ENCODE results near the gene PPM1H.

The PPM1H gene

DNA sequence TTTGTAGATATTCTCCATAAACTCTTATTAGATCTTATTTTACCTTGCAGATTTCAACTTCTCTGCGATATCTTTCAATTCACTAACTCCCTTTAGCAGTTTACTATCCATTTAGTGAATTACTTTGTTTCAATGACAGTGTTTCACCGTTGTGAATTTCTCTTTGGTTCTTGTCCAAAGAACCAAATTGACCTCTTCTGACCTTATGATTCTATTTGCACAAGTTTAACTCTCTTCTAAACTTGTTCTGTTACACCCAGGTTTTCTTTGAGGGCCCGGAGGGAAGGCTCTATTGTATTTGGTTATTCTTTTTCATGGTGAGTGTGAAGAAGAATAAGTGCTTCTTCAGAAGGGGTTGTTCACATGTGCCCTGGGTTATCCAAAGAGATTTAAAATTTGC is 281.6 kb downstream of the PPM1H start:
- DNase-seq, result no peak
- no peak for TF ChIP-seq POLR2A (IDR thresholded peaks at IDR 0.05; ENCODE audit: low read length)

DNA sequence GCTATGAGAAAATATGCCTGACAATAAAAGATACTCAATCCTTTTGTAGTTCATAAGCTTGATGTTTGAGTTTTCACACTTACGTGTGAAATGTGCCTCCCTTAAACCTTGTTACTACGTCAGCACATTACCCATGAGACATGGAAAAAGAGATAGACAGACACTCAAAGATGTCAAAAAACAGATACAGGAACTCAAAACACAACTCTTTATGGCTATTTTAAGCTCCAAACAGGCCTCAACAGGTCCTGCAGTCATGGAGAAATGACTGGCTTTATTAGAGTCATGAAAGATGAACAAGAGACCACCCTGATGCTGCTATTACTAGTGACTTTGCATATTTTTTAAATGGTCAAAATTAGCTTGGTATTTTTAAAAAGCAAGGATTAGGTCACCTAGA is 283.8 kb downstream of the PPM1H start:
- no peak for DNase-seq
- no peak for TF ChIP-seq GATA1 (IDR thresholded peaks at IDR 0.05; ENCODE audit: low read depth, low read length)
- no peak for TF ChIP-seq POLR2A (IDR thresholded peaks at IDR 0.05; ENCODE audit: low read length)

DNA sequence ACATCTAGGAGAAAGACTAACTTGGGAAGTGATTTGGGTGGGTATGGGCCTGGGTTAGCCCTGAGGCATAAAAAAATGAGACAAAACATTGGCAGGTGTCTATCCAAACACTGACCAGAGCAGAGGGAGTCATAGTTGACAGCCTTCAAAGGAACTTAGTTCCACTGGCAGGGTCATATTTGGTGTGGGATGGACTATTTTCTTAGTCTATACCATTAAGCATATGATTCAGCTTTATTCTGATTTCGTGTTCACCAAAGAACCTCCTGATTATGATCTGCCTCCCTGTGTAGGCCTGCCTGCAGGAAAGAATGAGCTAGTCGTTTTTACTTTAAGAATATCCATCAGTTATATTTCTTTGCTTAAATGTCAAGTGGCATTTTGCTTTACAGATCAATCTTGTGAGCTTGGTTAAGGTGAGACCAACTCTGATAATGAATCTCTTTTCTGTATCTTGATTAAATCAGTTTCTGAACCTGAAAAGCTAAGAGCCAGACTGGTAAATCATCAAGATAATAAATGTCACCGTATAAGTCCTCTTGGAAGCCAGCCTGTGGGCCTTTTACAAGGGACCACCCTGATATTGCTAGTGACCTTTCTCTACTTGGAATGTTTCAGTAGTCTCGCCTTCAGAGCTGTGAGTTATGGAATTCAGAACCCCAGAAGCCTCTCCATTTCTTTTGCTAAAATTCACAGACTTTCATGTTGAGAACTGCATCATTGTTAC is 285.4 kb downstream of the PPM1H start:
- no peak for DNase-seq
- no peak for TF ChIP-seq POLR2A (IDR thresholded peaks at IDR 0.05; ENCODE audit: low read length)
- TF ChIP-seq GATA1 (IDR thresholded peaks at IDR 0.05; ENCODE audit: low read depth, low read length), result no peak

DNA sequence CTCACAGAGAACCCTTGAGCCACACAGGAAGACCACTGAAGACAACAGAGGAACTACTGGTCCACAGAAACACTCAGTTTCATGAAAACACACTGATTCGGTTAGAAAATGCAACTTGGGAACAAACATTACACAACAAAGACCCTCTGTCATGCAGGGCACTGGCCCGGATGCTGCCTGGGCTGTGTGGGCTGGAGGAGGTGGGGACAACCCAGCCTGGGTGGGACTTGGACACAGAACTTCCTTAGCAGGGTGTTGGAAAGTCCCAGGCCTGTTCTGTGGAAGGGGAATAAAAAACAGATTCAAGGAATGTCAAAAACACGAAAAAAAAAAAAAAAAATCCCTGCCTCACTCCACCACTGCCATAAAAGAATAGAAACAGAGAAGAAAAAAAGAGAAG is 287.4 kb downstream of the PPM1H start:
- DNase-seq, result no peak
- TF ChIP-seq GATA1 (IDR thresholded peaks at IDR 0.05; ENCODE audit: low read depth, low read length) (no peak), POLR2A (IDR thresholded peaks at IDR 0.05; ENCODE audit: low read length) (no peak)

DNA sequence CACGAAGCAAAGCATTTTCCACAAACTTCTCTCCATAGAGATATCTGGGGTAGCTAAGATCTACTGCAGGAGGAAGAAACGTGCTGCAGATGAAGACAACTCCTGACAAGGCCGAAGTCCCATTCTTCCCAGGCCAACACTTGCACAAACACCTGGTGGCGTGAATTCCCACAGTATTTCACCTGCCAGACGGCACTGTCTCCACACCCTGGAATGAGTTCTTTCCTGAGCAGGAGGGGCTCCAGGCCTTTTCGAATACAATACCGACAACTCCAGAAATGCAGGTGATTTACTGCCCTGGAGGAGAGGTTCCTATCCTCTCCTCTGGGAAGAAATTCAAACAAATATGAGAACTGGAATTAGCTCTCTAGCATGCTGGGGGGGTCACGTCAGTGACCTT is 288.4 kb downstream of the PPM1H start:
- DNase-seq, result no peak
- TF ChIP-seq GATA1 (IDR thresholded peaks at IDR 0.05; ENCODE audit: low read depth, low read length) (no peak), POLR2A (IDR thresholded peaks at IDR 0.05; ENCODE audit: low read length) (no peak)

DNA sequence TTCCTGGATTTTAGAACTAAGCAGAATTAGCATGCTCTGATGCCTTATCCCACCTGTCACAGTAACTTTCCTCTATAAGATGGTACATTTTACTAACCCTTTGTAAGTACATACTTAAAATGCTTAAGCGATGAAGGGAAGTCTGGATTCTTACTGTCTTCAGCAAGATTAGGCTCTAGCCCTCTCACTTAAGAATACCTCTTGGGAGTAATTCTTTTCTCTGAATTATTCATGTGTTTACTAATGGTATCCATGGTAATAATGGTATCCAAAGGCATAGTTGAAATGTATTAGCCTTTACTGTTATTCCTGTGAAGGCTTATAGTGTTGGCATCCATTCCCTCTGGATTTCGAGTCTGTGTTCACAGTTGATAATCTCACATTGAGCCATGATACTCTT is 291.5 kb downstream of the PPM1H start:
- TF ChIP-seq GATA1 (IDR thresholded peaks at IDR 0.05; ENCODE audit: low read depth, low read length) (no peak), POLR2A (IDR thresholded peaks at IDR 0.05; ENCODE audit: low read length) (no peak)
- DNase-seq, result no peak

DNA sequence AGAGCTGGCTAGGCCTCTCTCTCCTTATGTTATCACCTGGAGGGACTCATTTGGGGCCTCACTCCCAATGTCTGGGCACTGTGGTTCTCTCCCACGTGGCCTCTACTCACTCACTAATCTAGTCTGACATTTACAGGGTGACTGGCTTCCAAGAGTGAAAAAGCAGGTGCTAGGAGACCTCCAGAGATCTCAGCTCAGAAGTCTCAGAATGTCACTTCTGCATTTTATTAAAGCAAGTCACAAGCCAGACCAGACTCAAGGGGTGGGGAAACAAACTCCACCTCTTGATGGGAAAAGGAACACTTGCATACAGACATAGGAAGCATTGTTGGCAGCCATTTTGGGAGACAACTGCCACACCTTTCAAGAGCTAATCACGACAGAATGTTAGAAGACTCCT is 292.5 kb downstream of the PPM1H start:
- no peak for TF ChIP-seq GATA1 (IDR thresholded peaks at IDR 0.05; ENCODE audit: low read depth, low read length)
- TF ChIP-seq POLR2A (IDR thresholded peaks at IDR 0.05; ENCODE audit: low read length), result no peak
- DNase-seq, result no peak

DNA sequence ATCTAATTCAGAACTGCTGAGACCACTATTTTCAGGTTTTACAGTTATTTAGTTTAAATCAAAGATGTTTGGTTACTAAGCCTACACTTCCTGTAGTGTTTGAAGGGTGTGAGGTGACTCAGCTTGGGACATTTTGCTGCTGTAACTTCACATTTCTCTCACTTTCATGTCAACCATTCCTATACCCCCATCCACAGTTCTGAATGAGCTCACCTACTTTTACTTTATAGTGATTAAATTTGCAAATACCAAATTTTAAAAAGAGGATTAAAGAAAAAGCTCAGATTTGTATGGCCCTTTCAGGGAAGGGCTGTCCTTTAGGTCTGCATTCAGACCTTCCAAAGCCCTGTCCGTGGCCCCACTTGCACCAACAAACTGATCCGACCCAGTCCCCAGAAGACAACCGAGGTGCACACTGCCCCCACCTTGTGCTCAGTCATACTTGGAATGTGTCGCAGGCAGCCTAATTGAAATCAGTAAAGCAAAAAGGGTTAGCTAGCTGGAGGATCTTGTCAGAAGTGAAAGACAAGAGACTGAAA is 294.0 kb downstream of the PPM1H start:
- DNase-seq, result no peak
- TF ChIP-seq GATA1 (IDR thresholded peaks at IDR 0.05; ENCODE audit: low read depth, low read length) (no peak), POLR2A (IDR thresholded peaks at IDR 0.05; ENCODE audit: low read length) (no peak)

DNA sequence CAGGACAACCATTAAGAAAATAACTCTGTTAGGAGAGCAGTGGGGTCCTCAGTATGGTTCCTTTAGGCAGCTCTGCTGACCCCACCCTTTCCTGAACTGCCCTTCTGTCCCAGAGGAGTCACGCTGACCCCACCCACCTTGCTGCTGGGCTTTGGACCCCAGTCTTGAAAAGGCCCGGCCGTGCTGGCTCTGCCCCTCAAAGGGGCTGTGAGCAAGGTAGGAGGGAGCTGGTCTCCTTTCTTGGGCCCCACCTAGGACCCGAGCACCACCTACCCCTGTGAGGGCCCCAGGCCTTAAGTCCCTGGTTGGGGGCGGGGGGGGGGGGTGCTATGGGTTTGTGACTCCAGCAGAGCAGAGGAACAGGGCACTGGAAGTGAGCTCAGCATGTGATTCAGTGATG is 297.3 kb downstream of the PPM1H start:
- no peak for TF ChIP-seq GATA1 (IDR thresholded peaks at IDR 0.05; ENCODE audit: low read depth, low read length)
- no peak for TF ChIP-seq POLR2A (IDR thresholded peaks at IDR 0.05; ENCODE audit: low read length)
- DNase-seq, result no peak

DNA sequence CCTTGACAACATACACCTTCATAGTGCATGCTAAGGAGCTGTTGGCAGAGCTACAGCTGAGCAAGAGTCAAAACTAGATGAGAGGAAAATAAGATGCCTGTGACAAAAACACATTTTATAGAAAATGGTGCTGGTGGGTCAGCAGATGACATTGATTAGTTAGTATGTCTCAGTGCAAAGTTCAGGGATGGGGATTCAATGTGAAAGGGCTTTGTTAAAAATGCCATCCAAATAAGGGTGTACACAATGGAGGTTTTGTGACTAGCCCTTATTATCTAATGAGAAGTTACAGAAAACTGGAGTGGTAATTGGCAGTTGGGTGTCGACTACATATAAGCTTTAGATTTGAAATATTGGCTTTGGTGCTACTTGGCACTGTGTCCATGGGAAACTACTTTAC is 299.3 kb downstream of the PPM1H start:
- no peak for DNase-seq
- no peak for TF ChIP-seq GATA1 (IDR thresholded peaks at IDR 0.05; ENCODE audit: low read depth, low read length)
- TF ChIP-seq POLR2A (IDR thresholded peaks at IDR 0.05; ENCODE audit: low read length), result no peak

DNA sequence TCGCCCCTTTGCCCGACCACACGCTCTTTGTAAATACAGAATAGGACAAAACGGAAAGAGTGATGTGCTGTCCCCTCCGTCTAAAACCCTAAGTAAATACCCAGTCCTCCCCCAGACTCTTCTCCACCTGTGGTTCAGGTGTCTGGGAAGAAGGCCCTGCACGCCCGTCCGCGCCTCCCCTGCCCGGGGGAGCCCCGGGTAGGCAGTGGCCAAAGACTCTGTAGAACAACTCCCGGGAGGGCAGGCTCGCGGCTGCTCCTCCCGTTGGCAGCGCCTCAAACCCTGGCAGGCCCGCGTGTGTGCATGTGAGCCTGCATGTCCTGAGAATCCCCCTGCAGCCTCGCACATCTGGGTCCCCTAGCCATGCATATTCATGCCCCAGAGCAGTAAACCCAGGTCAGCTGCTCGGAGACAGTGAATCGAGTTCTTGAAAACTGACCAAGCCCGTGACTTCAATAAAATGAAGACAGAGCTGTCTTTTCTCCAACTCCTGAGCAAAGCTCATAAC is 302.5 kb downstream of the PPM1H start:
- TF ChIP-seq GATA1 (IDR thresholded peaks at IDR 0.05; ENCODE audit: low read depth, low read length), result no peak
- no peak for TF ChIP-seq POLR2A (IDR thresholded peaks at IDR 0.05; ENCODE audit: low read length)
- peak; percentile 23 to 28 for DNase-seq

DNA sequence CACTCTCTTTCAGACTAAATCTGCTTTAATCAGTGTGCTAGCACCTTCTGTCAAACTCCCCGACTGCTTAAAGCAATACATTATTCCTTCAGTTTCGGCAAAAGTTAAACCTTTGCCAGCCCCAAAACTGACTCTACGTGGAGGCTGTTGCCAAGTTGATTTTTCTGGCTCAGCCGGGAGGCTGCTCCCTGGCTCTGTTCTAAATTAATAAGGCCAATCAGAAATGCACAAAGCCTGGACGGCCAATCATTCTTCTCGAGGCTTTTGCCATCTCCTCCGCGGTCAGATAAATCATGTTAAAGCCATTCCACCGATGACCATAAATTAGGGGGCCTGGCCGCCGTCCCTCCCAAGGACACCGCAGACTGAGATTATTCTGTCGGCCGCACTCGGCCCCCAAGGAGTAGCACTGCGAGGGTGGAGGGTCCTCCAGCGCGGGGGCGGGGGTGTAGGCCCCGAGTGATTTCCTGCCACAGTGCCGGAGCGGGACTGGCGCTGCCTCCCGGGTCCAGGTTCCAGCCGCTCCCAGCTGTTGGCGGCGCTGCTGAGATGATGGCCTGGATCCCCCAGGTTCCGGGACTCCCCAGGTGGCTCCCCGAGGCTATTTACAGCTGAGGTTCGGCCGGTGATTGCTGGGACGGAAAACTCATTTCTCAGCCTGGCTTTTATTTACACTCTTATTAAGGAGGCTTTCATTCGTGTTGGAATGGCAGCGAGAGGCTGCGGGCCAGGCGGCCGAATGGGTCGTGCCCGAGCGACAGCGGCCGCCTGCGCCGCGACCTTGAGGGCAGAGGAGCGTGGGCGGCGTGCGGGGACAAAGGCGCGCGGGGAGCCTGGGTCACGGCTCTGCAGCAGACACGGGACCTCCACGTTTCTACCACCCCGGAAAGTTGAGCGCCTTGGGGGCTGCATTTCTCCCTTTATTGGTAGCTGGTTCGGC is 303.2 kb downstream of the PPM1H start:
- peak; percentile 41 to 44 for DNase-seq
- TF ChIP-seq POLR2A (IDR thresholded peaks at IDR 0.05; ENCODE audit: low read length) (no peak), GATA1 (IDR thresholded peaks at IDR 0.05; ENCODE audit: low read depth, low read length) (no peak)

DNA sequence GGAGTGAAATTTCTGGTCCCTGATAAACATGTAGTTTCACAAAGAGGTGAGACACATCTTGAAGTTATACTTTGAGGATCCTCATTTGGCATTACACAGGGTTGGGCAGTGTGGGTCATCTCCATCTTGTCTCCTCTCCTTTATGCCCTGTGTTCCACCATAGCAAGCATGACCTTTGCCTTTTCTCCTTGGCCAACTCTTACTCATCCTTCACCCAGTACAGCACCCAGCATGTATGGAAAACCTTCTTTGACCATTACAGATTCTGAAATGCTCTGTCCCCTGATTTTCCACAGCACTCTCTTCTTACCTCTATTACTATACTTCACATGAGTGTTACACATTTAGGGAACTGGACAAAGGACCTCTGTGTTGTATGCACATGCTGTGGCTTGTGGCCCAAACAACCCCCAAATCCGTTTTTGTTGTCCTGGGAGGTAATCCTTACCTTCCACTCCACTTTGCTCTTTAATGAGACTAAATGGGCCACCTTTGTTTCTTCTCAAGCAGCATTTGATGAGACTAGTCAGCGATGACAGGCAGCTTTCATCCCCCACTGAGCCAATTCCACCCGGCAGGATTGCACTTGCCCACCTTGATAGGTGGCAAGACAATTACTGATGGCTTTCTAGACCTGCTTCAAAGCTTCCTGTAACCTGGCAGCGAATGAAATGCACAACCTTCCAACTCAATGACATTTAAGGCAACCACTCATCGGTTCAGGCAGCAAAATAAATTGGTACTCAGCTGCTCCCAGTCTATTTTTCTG is 304.8 kb downstream of the PPM1H start:
- TF ChIP-seq POLR2A (IDR thresholded peaks at IDR 0.05; ENCODE audit: low read length), result no peak
- TF ChIP-seq GATA1 (IDR thresholded peaks at IDR 0.05; ENCODE audit: low read depth, low read length), result no peak
- no peak for DNase-seq

DNA sequence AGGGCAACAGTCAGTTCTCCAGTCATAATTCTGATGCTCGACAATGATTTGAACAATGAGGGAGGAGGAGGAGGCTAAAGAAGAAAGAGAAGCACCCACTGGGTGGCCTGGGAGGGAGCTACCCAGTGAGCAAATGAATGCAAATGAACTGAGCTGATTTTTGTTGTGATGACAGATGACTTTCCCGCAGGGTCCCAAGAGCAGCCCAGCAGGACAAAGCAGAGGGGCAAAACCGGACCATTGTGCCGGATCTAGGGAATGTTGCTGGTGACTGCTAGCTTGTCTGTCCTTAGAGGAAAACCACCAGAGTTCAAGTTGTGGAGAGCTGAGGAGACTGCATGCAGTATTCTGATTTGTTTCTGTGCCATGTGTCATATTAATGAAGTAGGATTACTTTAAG is 305.5 kb downstream of the PPM1H start:
- no peak for DNase-seq
- TF ChIP-seq POLR2A (IDR thresholded peaks at IDR 0.05; ENCODE audit: low read length) (no peak), GATA1 (IDR thresholded peaks at IDR 0.05; ENCODE audit: low read depth, low read length) (no peak)
